ENCODE data around the gene CRYGB. TPM values are rescaled to one million over a fixed set of nuclear protein-coding genes. Genes with fewer than 3 reads are reported as not detected.

Gene CRYGB
- polyA plus RNA-seq, 1 of the 3 experiments (the other 2 are of a cell fraction), result not detected

GRCh38 chr2:208174144-208174543, 28.2 kb upstream of the CRYGB start:
- Histone ChIP-seq H3K9me3 (no peaks in the 10 kb centered on the region), H2AFZ (ENCODE audit: low read depth) (no peak overlapping the region), H3K4me1 (ENCODE audit: control insufficient read depth in 1 of 2, insufficient read depth in 2 of 2, low read depth in 1 of 2, low read length in 1 of 2) (no peaks in the 10 kb centered on the region; a peak in 2 of 4 replicates), H3F3A (replicated peaks; ENCODE audit: insufficient read depth) (peaks cover 6% of the 10 kb centered on the region), H3K36me3 (replicated peaks in 1 of 2; ENCODE audit: control insufficient read depth in 1 of 2, insufficient read depth in 2 of 2, low read length in 1 of 2) (no peaks in the 10 kb centered on the region), H4K20me1 (ENCODE audit: insufficient read depth) (no peaks in the 10 kb centered on the region), H3K9ac (no peak overlapping the region), H3K79me2 (ENCODE audit: insufficient read depth) (no peaks in the 10 kb centered on the region), H3K9me2 (no peaks in the 10 kb centered on the region), H3K4me2 (no peak overlapping the region), H3K27ac (ENCODE audit: low read depth in 2 of 2, low read length in 1 of 2) (no peak overlapping the region), H3K4me3 (ENCODE audit: low read depth in 2 of 2, low read length in 1 of 2) (no peak overlapping the region), H3K27me3 (ENCODE audit: insufficient read depth) (no peaks in the 10 kb centered on the region)
- TF ChIP-seq JUND (IDR thresholded peaks at IDR 0.05), result no peak
- TF ChIP-seq MEF2A (IDR thresholded peaks at IDR 0.05; ENCODE audit: borderline replicate concordance, low read depth), result no peak
- TF ChIP-seq NFIC (IDR thresholded peaks at IDR 0.05; ENCODE audit: borderline replicate concordance), result no peak
- TF ChIP-seq EZH2phosphoT487 (IDR thresholded peaks at IDR 0.05; ENCODE audit: borderline replicate concordance, low read depth), result no peak
- no peak for TF ChIP-seq ZBTB33 (IDR thresholded peaks at IDR 0.05; ENCODE audit: borderline replicate concordance, low read depth)
- ChIA-PET POLR2A (no interaction called here), CTCF (interaction anchor here (1.0 to 4.2 kb wide), 15 partner anchors 9 to 425 kb away, joined by 3 to 81 read pairs (median 7); partner anchors contain the start of genes CRYGA and IDH1)
- 90% methylated on average over 9 of the region's 9 CpGs for WGBS (ENCODE audit: low lambda C conversion rate)
- no peak for DNase-seq

DNA sequence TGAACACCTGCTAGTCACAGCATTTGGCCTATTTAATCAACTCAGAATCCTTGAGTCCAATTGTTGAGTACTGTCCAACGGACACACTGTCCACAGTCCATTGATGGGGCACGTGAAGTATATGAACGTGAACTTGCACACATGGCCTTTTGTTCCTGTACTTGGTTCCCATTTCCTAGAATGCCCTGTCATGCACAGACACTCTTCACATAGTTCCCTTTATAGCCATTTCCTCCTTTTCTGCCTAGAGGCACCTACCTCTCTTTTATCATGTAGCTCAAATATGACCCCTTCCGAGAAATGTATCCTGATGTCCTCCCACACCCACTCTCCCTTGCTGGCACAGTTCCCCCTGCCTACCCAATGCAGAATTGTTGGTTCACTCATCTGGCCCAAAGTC, 26.2 kb upstream of the CRYGB start:
- ChIA-PET CTCF (interaction anchor here (1.0 kb wide), 1 partner anchor 70 kb away, joined by 5 read pairs; no protein-coding TSS in a partner anchor), POLR2A (no interaction called here)
- no peak overlapping the region for H2AFZ ChIP-seq (ENCODE audit: low read depth)
- no peak overlapping the region for H3K4me2 ChIP-seq
- H3K27ac ChIP-seq (ENCODE audit: low read depth in 2 of 2, low read length in 1 of 2), result no peak overlapping the region
- H3K9ac ChIP-seq, result no peak overlapping the region
- H3K4me1 ChIP-seq (ENCODE audit: control insufficient read depth in 1 of 2, insufficient read depth in 2 of 2, low read depth in 1 of 2, low read length in 1 of 2), result no peaks in the 10 kb centered on the region; a peak in 2 of 4 replicates
- no peaks in the 10 kb centered on the region for H3K79me2 ChIP-seq (ENCODE audit: insufficient read depth)
- no peaks in the 10 kb centered on the region for H3K9me2 ChIP-seq
- no peaks in the 10 kb centered on the region for H3K9me3 ChIP-seq
- H3K4me3 ChIP-seq (ENCODE audit: low read depth in 2 of 2, low read length in 1 of 2), result no peak overlapping the region
- no peak for DNase-seq
- no peaks in the 10 kb centered on the region for H4K20me1 ChIP-seq (ENCODE audit: insufficient read depth)
- H3K27me3 ChIP-seq (ENCODE audit: insufficient read depth), result no peaks in the 10 kb centered on the region
- WGBS (ENCODE audit: low lambda C conversion rate), result 85% methylated on average over 4 of the region's 4 CpGs
- no peak for TF ChIP-seq RAD21 (IDR thresholded peaks at IDR 0.05; ENCODE audit: low read length)
- TF ChIP-seq YY1 (IDR thresholded peaks at IDR 0.05; ENCODE audit: low read depth), result no peak
- no peak for TF ChIP-seq GABPA (IDR thresholded peaks at IDR 0.05; ENCODE audit: low read depth)
- no peak for TF ChIP-seq RCOR1 (IDR thresholded peaks at IDR 0.05; ENCODE audit: low read length)
- TF ChIP-seq USF1 (IDR thresholded peaks at IDR 0.05; ENCODE audit: borderline replicate concordance, low read depth), result no peak
- TF ChIP-seq TCF12 (IDR thresholded peaks at IDR 0.05), result no peak
- TF ChIP-seq NFIC (IDR thresholded peaks at IDR 0.05; ENCODE audit: borderline replicate concordance), result no peak
- no peak for TF ChIP-seq TEAD4 (IDR thresholded peaks at IDR 0.05; ENCODE audit: borderline replicate concordance, insufficient read depth)
- TF ChIP-seq, protein P1, sequence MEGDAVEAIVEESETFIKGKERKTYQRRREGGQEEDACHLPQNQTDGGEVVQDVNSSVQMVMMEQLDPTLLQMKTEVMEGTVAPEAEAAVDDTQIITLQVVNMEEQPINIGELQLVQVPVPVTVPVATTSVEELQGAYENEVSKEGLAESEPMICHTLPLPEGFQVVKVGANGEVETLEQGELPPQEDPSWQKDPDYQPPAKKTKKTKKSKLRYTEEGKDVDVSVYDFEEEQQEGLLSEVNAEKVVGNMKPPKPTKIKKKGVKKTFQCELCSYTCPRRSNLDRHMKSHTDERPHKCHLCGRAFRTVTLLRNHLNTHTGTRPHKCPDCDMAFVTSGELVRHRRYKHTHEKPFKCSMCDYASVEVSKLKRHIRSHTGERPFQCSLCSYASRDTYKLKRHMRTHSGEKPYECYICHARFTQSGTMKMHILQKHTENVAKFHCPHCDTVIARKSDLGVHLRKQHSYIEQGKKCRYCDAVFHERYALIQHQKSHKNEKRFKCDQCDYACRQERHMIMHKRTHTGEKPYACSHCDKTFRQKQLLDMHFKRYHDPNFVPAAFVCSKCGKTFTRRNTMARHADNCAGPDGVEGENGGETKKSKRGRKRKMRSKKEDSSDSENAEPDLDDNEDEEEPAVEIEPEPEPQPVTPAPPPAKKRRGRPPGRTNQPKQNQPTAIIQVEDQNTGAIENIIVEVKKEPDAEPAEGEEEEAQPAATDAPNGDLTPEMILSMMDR (IDR thresholded peaks at IDR 0.05), result no peak
- no peak for TF ChIP-seq NRF1 (IDR thresholded peaks at IDR 0.05; ENCODE audit: low read depth, low read length)
- TF ChIP-seq RXRA (IDR thresholded peaks at IDR 0.05; ENCODE audit: borderline replicate concordance, low read depth), result no peak
- H3F3A ChIP-seq (replicated peaks; ENCODE audit: insufficient read depth), result peaks cover 6% of the 10 kb centered on the region
- no peaks in the 10 kb centered on the region for H3K36me3 ChIP-seq (replicated peaks in 1 of 2; ENCODE audit: control insufficient read depth in 1 of 2, insufficient read depth in 2 of 2, low read length in 1 of 2)
